ENCODE results near the gene FSTL4. TPM values are rescaled to one million over a fixed set of nuclear protein-coding genes. Genes with fewer than 3 reads are reported as not detected.

Gene FSTL4
- total RNA-seq, 1 experiment from 2014 or later, result 0.12 TPM

DNA sequence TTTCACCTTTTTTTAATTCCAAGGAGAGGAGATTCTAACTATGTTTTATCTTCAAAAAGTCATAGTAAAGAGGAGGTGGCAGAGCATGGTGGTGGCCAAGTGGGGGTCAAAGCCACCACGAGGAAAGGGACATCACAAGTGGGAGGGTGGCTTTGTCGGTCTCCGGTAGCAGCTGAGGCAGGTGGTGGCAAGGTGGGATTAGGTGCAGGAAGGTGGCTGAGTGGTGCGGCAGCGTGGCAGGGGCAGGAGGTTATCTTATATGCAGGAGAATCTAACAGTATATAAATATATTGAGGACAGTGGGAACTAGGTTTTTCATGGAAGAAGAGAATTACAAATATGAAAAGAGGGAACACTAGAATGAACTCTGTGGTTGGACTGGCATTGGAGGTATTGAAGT is 196.8 kb downstream of the FSTL4 start:
- no peak for DNase-seq (ENCODE audit: unreplicated experiment)
- Mint-ChIP-seq H3K36me3 (ENCODE audit: insufficient read depth, unreplicated experiment) (no peaks in the 10 kb centered on the region), H3K4me1 (ENCODE audit: insufficient read depth, unreplicated experiment) (no peaks in the 10 kb centered on the region), H3K9me3 (ENCODE audit: unreplicated experiment) (no peaks in the 10 kb centered on the region), H3K27ac (ENCODE audit: low read depth, unreplicated experiment) (no peak overlapping the region), H3K27me3 (ENCODE audit: insufficient read depth, unreplicated experiment) (peaks cover 79% of the 10 kb centered on the region), H3K4me3 (ENCODE audit: unreplicated experiment) (no peak overlapping the region)
- BruUV-seq (replicated peaks), result no TSS peak
- intact Hi-C loops (cut with micrococcal nuclease), result no loop called here
- ChIA-PET POLR2A (interaction anchor here (1.4 kb wide), 1 partner anchor 10 kb away, joined by 7 read pairs; no protein-coding TSS in a partner anchor), CTCF (interaction anchor here (0.6 to 2.9 kb wide), 4 partner anchors 8 to 453 kb away, joined by 3 to 19 read pairs (median 4); no protein-coding TSS in a partner anchor)
- TF ChIP-seq, protein P1, sequence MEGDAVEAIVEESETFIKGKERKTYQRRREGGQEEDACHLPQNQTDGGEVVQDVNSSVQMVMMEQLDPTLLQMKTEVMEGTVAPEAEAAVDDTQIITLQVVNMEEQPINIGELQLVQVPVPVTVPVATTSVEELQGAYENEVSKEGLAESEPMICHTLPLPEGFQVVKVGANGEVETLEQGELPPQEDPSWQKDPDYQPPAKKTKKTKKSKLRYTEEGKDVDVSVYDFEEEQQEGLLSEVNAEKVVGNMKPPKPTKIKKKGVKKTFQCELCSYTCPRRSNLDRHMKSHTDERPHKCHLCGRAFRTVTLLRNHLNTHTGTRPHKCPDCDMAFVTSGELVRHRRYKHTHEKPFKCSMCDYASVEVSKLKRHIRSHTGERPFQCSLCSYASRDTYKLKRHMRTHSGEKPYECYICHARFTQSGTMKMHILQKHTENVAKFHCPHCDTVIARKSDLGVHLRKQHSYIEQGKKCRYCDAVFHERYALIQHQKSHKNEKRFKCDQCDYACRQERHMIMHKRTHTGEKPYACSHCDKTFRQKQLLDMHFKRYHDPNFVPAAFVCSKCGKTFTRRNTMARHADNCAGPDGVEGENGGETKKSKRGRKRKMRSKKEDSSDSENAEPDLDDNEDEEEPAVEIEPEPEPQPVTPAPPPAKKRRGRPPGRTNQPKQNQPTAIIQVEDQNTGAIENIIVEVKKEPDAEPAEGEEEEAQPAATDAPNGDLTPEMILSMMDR (IDR thresholded peaks at IDR 0.05; ENCODE audit: unreplicated experiment), result no peak

DNA sequence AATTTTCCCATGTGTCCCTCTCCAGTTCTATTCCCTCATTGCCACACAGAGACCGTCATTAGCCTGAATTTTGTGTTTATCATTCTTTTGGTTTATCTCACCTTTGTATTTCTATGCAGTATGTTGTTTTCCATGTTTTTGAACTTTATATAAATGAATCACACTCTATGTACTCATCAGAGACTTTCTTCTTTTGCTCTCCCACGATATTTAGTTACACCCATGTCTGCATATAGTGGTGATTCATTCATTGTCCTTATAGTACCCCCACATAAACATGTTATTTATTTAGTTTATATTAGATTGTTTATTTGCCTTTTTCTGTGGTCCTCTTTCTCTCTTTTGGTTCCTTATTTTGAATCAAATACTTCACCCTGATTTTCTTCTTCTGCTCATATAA is 199.7 kb downstream of the FSTL4 start:
- BruUV-seq (replicated peaks), result no TSS peak
- Mint-ChIP-seq H3K27ac (ENCODE audit: low read depth, unreplicated experiment) (no peak overlapping the region), H3K9me3 (ENCODE audit: unreplicated experiment) (no peaks in the 10 kb centered on the region), H3K4me1 (ENCODE audit: insufficient read depth, unreplicated experiment) (no peaks in the 10 kb centered on the region), H3K36me3 (ENCODE audit: insufficient read depth, unreplicated experiment) (no peaks in the 10 kb centered on the region), H3K4me3 (ENCODE audit: unreplicated experiment) (no peak overlapping the region), H3K27me3 (ENCODE audit: insufficient read depth, unreplicated experiment) (peaks cover 80% of the 10 kb centered on the region)
- DNase-seq (ENCODE audit: unreplicated experiment), result no peak
- ChIA-PET POLR2A (interaction anchor here (0.6 kb wide), 1 partner anchor 125 kb away, joined by 6 read pairs; no protein-coding TSS in a partner anchor), CTCF (interaction anchor here (3.4 kb wide), 1 partner anchor 11 kb away, joined by 20 read pairs; no protein-coding TSS in a partner anchor)
- intact Hi-C loops (cut with micrococcal nuclease), result no loop called here
- TF ChIP-seq, protein P1 (IDR thresholded peaks at IDR 0.05; ENCODE audit: unreplicated experiment), result no peak

DNA sequence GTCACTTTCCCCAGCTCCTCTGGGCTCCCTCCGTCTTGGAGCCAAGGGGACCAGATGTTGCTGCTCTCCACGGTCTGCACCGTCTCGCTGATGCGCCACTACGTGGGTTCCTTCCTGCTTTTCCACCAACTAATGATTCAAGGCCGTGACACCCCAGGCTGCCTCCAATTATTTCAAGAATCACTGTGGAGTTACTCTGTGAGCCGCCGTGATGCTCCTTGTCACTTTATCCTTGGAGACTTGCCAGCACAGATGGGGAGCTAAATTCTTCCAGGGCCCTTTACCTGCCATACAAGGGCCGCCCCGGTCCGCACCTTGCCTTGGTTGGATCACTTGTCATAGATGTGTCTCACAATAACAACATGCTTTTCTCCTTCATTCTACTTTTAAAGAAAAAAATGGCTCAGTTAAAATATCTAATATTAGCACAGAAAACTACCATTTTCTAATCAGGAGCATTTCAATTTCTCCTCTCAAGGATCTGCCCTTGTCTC is 202.0 kb downstream of the FSTL4 start:
- Mint-ChIP-seq H3K36me3 (ENCODE audit: insufficient read depth, unreplicated experiment) (no peaks in the 10 kb centered on the region), H3K4me3 (ENCODE audit: unreplicated experiment) (no peak overlapping the region), H3K9me3 (ENCODE audit: unreplicated experiment) (no peaks in the 10 kb centered on the region), H3K27me3 (ENCODE audit: insufficient read depth, unreplicated experiment) (peaks cover 58% of the 10 kb centered on the region), H3K27ac (ENCODE audit: low read depth, unreplicated experiment) (no peak overlapping the region), H3K4me1 (ENCODE audit: insufficient read depth, unreplicated experiment) (no peaks in the 10 kb centered on the region)
- TF ChIP-seq, protein P1 (IDR thresholded peaks at IDR 0.05; ENCODE audit: unreplicated experiment), result no peak
- CTCF ChIA-PET, result interaction anchor here (0.5 to 3.4 kb wide), 6 partner anchors 9 to 656 kb away, joined by 3 to 20 read pairs (median 4); no protein-coding TSS in a partner anchor
- intact Hi-C loops (cut with micrococcal nuclease), result no loop called here
- POLR2A ChIA-PET, result no interaction called here
- no peak for DNase-seq (ENCODE audit: unreplicated experiment)
- BruUV-seq (replicated peaks), result no TSS peak

DNA sequence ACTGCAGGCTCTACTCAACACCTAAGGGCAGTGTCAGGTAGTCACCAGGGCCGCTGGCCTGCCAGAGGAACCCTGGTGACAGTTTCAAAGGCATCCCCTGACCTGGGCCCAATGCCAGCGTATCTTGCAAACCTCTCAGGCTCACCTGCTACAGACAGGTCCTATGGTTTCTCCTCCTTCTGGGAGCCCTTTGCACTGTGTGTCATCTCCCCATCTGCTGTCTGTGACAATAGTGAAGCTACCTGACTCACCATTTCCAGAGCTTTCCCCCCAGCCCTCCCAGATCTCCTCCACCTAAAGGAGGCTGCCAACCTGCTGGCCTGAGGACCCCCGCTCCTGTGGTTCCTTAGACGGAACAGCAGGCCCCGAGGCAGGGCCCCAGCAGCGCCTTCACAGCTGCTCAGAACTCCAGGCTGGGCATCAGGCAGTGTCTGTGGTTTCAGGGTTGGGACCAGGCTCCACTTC is 203.1 kb downstream of the FSTL4 start:
- Mint-ChIP-seq H3K27ac (ENCODE audit: low read depth, unreplicated experiment) (no peak overlapping the region), H3K4me3 (ENCODE audit: unreplicated experiment) (no peak overlapping the region), H3K27me3 (ENCODE audit: insufficient read depth, unreplicated experiment) (peaks cover 46% of the 10 kb centered on the region), H3K36me3 (ENCODE audit: insufficient read depth, unreplicated experiment) (no peaks in the 10 kb centered on the region), H3K9me3 (ENCODE audit: unreplicated experiment) (no peaks in the 10 kb centered on the region), H3K4me1 (ENCODE audit: insufficient read depth, unreplicated experiment) (no peaks in the 10 kb centered on the region)
- intact Hi-C loops (cut with micrococcal nuclease), result no loop called here
- no peak for DNase-seq (ENCODE audit: unreplicated experiment)
- POLR2A ChIA-PET, result interaction anchor here (0.6 kb wide), 1 partner anchor 8 kb away, joined by 3 read pairs; no protein-coding TSS in a partner anchor
- BruUV-seq (replicated peaks), result no TSS peak
- TF ChIP-seq, protein P1 (IDR thresholded peaks at IDR 0.05; ENCODE audit: unreplicated experiment), result no peak
- CTCF ChIA-PET, result interaction anchor here (0.8 to 3.4 kb wide), 4 partner anchors 8 to 500 kb away, joined by 4 to 20 read pairs (median 4); no protein-coding TSS in a partner anchor
